Metanephros (tissue), 2 donors: ENCODE measurements around the gene EIF5AL1. TPM values are rescaled to one million over a fixed set of nuclear protein-coding genes. Genes with fewer than 3 reads are reported as not detected.

ENCODE experiments used
- small RNA-seq: library from RNA; depleted of rRNA; stranded (forward); fragments of <200 nt; gene quantifications from one replicate; pipeline ENCODE3, GENCODE V24; 2014; ENCODE audit warnings: low replicate concordance
- total RNA-seq: library from RNA; depleted of rRNA; stranded (reverse); fragments of >200 nt; gene quantifications from one replicate; pipeline ENCODE4 v1.2.3, GENCODE V29; 2014

Gene EIF5AL1
- total RNA-seq: 0.12 TPM

GRCh38 chr10:79511891-79512583, at the start of gene EIF5AL1:
EIF5AL1 (plus strand) TSS chr10:79512533; CDS start chr10:79512650, 117 bp downstream.

GRCh38 chr10:79560160-79560709, 47.9 kb downstream of the EIF5AL1 start, which contains the start of gene SFTPA2:
SFTPA2 (minus strand) TSS chr10:79560407; CDS start chr10:79559483, 924 bp downstream.

Small RNAs within 50 kb of the gene (small RNA-seq; reads per million reads assigned to genes)
- gene BX248123.2 (not detected), gene RPS12P18 (not detected)

Other genes starting within 250 kb of the EIF5AL1 start
- 34.0 TPM for gene PPIF, start 165.1 kb upstream of the EIF5AL1 start, total RNA-seq
- 22.8 TPM for gene ZCCHC24, start 66.9 kb upstream of the EIF5AL1 start, total RNA-seq
- not detected for gene SFTPA2, start 47.9 kb downstream of the EIF5AL1 start, total RNA-seq
- 0.88 TPM for gene SFTPA1, start 98.4 kb downstream of the EIF5AL1 start, total RNA-seq
- 0.23 TPM for gene NUTM2B, start 190.7 kb downstream of the EIF5AL1 start, total RNA-seq